Skeletal muscle satellite cell (primary cell): ENCODE results near the gene CLMN.

Experiments used
- H3K27me3 ChIP-seq: 2 replicates; pipeline ENCODE4 v1.7.0; 2013; ENCODE audit warnings: low read length; ENCODE audit not compliant: control insufficient read depth, insufficient read depth
- H3K36me3 ChIP-seq: 2 replicates; pipeline ENCODE4 v1.7.0; 2013; ENCODE audit warnings: mild to moderate bottlenecking, control low read depth, low read length; ENCODE audit not compliant: insufficient read depth
- H3K4me1 ChIP-seq: 2 replicates; pipeline ENCODE4 v1.7.0; 2013; ENCODE audit warnings: low read length; ENCODE audit not compliant: control insufficient read depth, insufficient read depth
- H3K4me2 ChIP-seq: 2 replicates; pipeline ENCODE4 v1.7.0; 2013; ENCODE audit warnings: mild to moderate bottlenecking, low read length
- H3K4me3 ChIP-seq: 2 replicates; pipeline ENCODE4 v1.7.0; 2013; ENCODE audit warnings: low read length
- H3K9ac ChIP-seq: 2 replicates; pipeline ENCODE4 v1.7.0; 2013; ENCODE audit warnings: mild to moderate bottlenecking, low read depth, low read length, moderate library complexity
- H3K9me3 ChIP-seq: replicated peaks from 2 replicates; pipeline ENCODE4 v1.7.0; 2013; ENCODE audit warnings: mild to moderate bottlenecking, control low read depth, low read length

Gene CLMN

DNA sequence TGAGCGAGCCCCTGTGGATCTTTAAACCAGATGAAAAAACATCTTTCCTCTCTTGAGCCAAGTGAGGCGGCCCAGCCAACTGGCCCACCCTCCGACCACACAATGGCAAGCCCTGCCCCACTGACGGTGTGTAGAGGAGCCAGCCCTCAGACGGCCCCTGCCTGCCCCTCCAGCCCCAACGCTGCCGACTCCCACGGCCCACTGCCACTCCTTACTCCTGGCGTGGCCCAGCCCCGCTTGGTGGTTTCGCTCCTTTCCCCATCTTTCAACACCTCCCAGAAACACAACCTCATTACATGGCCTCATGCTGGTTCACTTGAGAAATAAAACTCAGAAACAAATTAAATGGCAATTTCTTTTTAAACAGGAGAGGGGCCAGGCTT is 81.8 kb downstream of the CLMN start:
- Histone ChIP-seq H3K27me3 (peaks cover 10% of the 10 kb centered on the region), H3K36me3 (no peaks in the 10 kb centered on the region), H3K4me1 (no peaks in the 10 kb centered on the region), H3K4me3 (no peak overlapping the region), H3K9ac (no peak overlapping the region), H3K4me2 (no peak overlapping the region), H3K9me3 (no peaks in the 10 kb centered on the region)

DNA sequence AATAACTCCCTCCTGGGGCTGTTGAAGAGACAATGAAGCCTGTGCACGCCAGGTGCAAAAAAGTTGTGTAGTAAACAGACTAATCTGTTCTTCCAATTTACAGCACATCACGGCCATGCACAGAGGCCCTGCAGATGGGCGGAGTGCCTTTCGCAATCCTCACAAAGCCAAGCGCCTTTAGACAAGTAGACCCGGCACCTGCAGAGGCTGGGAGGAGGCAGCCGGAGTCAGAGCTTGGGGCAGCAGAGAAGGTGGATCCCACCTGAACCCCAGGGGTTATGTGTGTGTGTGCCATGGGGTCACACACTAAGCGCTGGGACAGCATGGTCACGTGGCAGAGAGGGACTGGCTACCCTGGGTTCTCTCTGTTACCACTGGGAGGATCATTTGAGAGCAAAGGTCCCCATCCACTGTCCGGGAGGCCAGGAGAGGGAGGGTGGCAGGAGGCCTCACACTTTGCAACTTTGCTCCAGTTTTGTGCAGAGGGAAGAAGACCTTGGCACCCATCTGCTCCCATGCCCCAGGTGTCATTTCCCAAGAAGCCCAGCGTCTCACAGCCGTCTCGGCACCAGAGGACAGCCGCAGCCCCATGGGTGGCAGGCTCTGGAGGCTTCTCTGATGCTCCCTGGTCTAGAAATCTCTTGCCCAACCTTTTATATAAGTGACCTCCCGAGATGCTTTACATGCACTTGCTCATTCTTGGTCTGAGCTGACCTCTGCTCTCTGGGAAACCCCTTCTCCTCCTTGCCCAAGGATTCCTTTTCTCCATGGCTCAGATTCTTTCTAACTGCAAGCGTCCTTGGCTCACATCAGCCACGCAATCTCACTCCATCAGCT is 82.4 kb downstream of the CLMN start:
- Histone ChIP-seq H3K9ac (no peak overlapping the region), H3K4me1 (no peaks in the 10 kb centered on the region), H3K4me2 (no peak overlapping the region)

DNA sequence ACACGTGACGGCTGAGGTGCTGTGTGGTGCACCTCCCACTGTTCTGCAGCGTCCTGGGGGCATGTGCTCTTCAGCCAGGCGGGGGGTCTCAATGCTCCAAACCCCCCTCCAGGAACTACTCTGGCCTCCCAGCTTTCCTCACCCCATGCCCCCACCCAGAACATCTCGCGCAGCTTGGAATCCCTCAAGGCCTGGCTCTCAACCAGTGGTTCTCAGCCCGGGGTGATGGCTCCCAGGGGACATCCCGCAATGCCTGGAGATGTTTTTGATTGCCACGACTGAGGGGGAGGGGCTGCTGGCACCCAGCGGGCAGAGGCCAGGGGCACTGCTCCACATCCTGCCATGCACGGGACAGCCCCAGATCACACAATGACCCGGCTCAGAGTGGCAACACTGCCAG is 83.5 kb downstream of the CLMN start:
- Histone ChIP-seq H3K4me3 (no peak overlapping the region), H3K36me3 (no peaks in the 10 kb centered on the region), H3K4me2 (no peak overlapping the region), H3K4me1 (no peaks in the 10 kb centered on the region), H3K9ac (no peak overlapping the region), H3K27me3 (peaks cover 15% of the 10 kb centered on the region), H3K9me3 (no peaks in the 10 kb centered on the region)

More for the DNA sequence above, 82.4 kb downstream of the CLMN start:
- Histone ChIP-seq H3K36me3 (no peaks in the 10 kb centered on the region), H3K9me3 (no peaks in the 10 kb centered on the region), H3K27me3 (peaks cover 15% of the 10 kb centered on the region), H3K4me3 (no peak overlapping the region)

DNA sequence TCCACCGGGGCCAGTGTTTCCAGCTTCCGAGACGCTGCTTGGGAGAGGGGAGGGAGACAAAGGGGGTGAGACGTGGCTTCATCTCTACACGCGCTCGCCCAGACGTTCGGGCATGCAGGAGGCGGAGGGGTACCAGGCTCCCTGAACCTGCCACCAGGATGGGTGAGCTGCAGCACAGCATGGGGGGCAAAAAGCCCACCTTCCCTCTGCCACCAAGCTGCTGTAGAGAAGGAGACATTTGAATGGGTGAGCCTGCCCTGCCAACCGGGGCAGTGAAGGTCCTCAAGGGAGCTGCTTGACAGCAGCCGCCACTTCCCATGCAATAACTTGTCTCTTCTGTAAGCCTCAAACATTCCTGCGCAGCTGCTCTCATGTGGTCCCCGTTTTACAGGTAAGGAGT is 83.9 kb downstream of the CLMN start:
- Histone ChIP-seq H3K9ac (no peak overlapping the region), H3K4me1 (no peaks in the 10 kb centered on the region), H3K4me2 (no peak overlapping the region), H3K36me3 (no peaks in the 10 kb centered on the region), H3K9me3 (no peaks in the 10 kb centered on the region), H3K4me3 (no peak overlapping the region), H3K27me3 (peaks cover 15% of the 10 kb centered on the region)

DNA sequence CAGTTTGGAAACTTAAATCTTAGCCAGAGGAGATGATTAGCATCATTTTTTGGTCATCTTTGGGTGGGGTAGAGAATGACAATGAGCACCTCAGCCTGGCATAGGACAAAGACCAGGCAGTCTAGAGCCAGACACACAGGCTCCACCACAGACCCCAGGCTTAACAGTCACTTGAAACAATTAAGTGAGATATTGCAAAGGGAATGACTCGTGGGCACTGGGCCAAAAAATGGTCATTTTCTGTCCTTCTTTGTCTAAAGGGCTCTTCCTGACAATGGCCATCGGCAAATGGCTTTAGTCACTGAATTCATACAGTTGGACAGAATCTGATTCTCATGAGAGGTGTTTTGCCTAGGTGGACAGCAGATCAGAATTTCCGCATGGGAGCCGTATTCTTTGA is 84.4 kb downstream of the CLMN start:
- H3K9ac ChIP-seq, result no peak overlapping the region
- H3K27me3 ChIP-seq, result peaks cover 17% of the 10 kb centered on the region
- no peaks in the 10 kb centered on the region for H3K4me1 ChIP-seq
- no peak overlapping the region for H3K4me3 ChIP-seq
- no peaks in the 10 kb centered on the region for H3K9me3 ChIP-seq
- H3K4me2 ChIP-seq, result no peak overlapping the region
- H3K36me3 ChIP-seq, result no peaks in the 10 kb centered on the region

DNA sequence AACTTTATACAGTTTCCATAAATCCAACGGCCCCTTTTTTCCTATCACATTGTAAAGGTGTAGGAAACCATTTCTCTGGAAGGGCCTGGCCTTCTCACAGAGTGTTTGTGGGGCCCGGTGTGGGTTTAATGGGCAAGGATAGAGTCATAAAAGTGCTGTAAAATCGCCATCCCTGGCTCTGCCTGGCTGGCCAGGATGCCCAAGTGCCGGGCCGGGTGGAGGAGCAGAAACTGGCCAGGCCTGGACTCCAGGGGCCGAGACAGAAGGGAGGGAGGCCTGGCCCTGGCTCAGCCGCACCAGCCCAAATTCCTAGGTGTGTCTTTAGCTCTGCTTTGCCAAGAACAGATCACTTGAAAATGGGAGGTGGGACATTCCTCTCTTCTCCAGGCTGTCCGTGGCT is 85.3 kb downstream of the CLMN start:
- peaks cover 18% of the 10 kb centered on the region for H3K27me3 ChIP-seq
- no peaks in the 10 kb centered on the region for H3K9me3 ChIP-seq
- no peak overlapping the region for H3K4me2 ChIP-seq
- H3K9ac ChIP-seq, result no peak overlapping the region
- H3K36me3 ChIP-seq, result no peaks in the 10 kb centered on the region
- H3K4me1 ChIP-seq, result no peaks in the 10 kb centered on the region
- no peak overlapping the region for H3K4me3 ChIP-seq

DNA sequence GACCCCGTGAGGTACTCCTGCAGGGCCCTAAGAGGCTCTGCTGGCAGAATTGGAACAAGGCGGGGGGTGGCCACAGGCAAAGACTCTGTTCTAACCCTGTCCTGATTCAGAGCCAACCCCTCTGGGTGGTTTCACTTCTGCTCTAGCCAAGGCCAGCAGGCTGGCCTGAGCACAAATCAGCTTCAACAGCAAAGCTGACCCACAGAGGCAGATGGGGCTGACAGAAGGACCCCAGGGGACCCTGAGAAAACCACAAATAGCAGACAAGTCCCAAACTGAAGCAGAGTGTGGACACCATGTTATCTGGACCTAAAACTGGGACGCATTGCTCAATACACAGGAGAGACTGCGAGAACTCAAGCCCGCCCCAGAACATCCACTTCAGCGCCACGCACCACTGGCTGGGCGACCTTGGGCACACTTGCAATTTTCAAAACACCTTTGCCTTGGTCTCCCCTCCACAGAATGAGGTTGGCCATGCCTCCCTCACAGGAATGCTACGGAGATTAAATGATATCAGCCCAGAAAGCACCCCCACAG is 85.9 kb downstream of the CLMN start:
- Histone ChIP-seq H3K4me2 (no peak overlapping the region), H3K27me3 (peaks cover 15% of the 10 kb centered on the region), H3K9me3 (no peaks in the 10 kb centered on the region), H3K9ac (no peak overlapping the region), H3K36me3 (no peaks in the 10 kb centered on the region), H3K4me1 (no peaks in the 10 kb centered on the region), H3K4me3 (no peak overlapping the region)

DNA sequence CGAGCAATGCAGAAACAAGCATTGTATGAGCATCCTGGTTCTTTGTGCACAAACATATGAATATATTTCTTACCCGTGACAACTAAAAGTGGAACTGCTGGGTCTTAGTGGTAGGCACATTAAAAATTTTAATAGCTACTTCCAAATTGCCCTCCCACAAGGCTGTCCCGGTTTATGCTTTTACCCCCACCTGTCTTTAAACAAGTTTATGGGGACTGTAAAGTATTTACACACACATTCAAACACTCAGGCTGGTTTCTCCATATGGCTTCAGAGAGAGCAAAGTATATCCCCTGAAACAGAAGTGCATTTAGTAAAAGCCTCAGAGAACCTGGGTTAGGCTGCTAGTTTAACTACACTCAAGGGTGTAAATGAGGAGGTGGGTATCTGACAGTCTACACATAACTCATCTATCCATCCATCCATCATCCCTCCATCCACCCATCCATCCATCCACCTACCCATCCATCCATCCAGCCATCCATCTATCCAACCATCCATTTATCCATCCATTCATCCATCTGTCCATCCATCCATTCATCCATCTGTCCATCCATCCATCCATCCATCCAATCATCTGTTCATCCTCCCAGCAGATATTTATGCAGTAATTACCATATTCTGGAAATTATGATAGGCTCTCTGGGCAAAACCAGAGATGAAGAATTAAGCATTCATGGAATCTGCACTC is 86.7 kb downstream of the CLMN start:
- Histone ChIP-seq H3K4me3 (no peak overlapping the region), H3K36me3 (no peaks in the 10 kb centered on the region), H3K9ac (no peak overlapping the region), H3K4me2 (no peak overlapping the region), H3K27me3 (peaks cover 15% of the 10 kb centered on the region), H3K9me3 (no peaks in the 10 kb centered on the region), H3K4me1 (no peaks in the 10 kb centered on the region)

DNA sequence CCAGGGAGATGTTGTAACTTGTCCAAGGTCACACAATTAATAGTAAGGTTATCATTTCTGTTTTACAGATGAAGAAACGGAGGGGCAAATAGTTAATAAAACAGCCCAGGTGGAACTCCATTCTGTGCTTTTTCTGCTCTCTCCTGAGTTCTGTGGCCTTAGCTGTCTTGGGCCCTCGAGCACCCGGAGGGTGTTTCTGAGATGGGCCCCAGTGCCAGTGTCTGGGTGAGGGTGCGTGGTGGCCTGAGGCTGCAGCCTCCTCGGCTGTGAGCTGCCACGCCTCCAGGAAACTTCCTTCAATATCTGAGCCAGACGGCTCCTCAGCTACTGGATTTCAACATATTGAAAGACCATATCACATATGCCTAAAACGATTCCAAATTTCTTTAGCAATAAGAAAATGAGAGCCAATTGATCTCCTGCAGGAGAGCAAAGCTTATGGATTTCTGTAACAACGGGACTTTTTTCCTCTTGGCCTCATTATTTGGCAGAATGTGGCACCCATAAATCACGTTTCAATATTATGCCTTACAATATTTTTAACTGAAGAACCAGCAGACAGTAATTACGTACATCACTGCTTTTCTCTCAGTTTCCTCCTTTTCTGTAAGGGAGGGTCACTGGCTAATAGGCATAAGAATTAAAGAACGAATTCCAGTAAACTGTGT is 87.6 kb downstream of the CLMN start:
- Histone ChIP-seq H3K27me3 (peaks cover 15% of the 10 kb centered on the region), H3K9ac (no peak overlapping the region), H3K36me3 (no peaks in the 10 kb centered on the region), H3K9me3 (no peaks in the 10 kb centered on the region), H3K4me3 (no peak overlapping the region), H3K4me1 (peaks cover 7% of the 10 kb centered on the region), H3K4me2 (no peak overlapping the region)

DNA sequence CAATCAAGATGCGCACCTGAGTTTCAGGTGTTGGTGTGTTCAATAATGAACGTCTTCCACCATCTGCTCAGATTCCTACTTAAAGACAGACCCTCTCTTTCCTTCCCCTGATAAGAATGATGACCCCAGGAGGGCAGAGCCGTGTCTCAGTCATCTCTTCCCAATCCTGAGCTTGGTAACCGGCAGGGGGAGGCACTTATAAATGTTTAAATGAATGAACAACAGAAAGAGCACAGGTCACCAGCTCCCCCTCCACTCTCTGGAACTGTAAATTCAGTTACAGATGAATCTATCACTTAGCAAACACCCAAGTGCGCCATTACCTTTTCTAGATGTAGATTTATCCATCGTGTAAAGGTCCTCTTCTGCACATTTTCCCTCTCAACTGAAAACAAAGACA is 90.0 kb downstream of the CLMN start:
- H3K36me3 ChIP-seq, result no peaks in the 10 kb centered on the region
- peaks cover 15% of the 10 kb centered on the region for H3K27me3 ChIP-seq

DNA sequence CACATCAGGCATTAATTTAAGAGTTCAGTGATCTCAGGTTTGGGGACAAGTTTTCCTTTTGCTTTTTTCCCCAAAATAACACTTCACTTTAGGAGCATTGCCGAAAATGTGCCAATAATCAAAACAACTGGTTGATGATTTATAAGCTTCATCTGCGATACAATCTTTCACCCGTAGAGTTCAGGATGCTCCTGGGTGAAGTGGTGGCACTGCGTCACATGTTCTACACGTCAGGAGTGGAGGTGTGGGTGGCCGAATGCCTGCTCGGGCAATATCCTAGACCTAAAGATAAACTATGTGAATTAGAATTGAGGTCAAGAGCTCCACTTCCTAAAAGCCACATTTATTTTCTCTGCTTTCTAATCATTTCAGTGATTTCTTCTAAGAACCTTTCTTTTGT is 91.5 kb downstream of the CLMN start:
- Histone ChIP-seq H3K4me3 (no peak overlapping the region), H3K9ac (no peak overlapping the region), H3K4me2 (no peak overlapping the region), H3K36me3 (no peaks in the 10 kb centered on the region), H3K9me3 (no peaks in the 10 kb centered on the region), H3K27me3 (peaks cover 11% of the 10 kb centered on the region), H3K4me1 (peaks cover 9% of the 10 kb centered on the region)

More for the DNA sequence above, 90.0 kb downstream of the CLMN start:
- Histone ChIP-seq H3K9me3 (no peaks in the 10 kb centered on the region), H3K9ac (no peak overlapping the region), H3K4me2 (no peak overlapping the region), H3K4me1 (peaks cover 9% of the 10 kb centered on the region), H3K4me3 (no peak overlapping the region)
